Right lobe of liver (tissue), 4 donors: ENCODE measurements around the gene NLGN1.

Experiments
- POLR2A ChIP-seq: fragments of 450-650 bp; IDR thresholded peaks from one replicate; pipeline ENCODE4 v1.6.1; 2017; ENCODE audit warnings: antibody characterized with exemption, mild to moderate bottlenecking
- TF ChIP-seq, protein P1 (sequence below), 4 donors: fragments of 200-600 bp in 3 of 4; fragments of 450-650 bp in 1 of 4; IDR thresholded peaks; one replicate each; pipeline versions ENCODE4 v1.5.1 to v1.8.0; 2016 to 2022; ENCODE audit warnings: antibody characterized with exemption in 4 of 4, mild to moderate bottlenecking in 2 of 4
- donor health status: DM: no; HTN: no; CAD: no.
- donor health status: DM: no; HTN: no; CAD: no.
- donor health status: DM: no; HTN: yes; CAD: no.

- no peak for TF ChIP-seq POLR2A
- TF ChIP-seq, protein P1, sequence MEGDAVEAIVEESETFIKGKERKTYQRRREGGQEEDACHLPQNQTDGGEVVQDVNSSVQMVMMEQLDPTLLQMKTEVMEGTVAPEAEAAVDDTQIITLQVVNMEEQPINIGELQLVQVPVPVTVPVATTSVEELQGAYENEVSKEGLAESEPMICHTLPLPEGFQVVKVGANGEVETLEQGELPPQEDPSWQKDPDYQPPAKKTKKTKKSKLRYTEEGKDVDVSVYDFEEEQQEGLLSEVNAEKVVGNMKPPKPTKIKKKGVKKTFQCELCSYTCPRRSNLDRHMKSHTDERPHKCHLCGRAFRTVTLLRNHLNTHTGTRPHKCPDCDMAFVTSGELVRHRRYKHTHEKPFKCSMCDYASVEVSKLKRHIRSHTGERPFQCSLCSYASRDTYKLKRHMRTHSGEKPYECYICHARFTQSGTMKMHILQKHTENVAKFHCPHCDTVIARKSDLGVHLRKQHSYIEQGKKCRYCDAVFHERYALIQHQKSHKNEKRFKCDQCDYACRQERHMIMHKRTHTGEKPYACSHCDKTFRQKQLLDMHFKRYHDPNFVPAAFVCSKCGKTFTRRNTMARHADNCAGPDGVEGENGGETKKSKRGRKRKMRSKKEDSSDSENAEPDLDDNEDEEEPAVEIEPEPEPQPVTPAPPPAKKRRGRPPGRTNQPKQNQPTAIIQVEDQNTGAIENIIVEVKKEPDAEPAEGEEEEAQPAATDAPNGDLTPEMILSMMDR (IDR thresholded peaks at IDR 0.05): no peak
These were observed 871.0 kb downstream of the NLGN1 start for GRCh38 chr3:174268586-174268985.
